HCT116 (cell line): ENCODE data around the gene TRPM5. TPM values are rescaled to one million over a fixed set of nuclear protein-coding genes. Genes with fewer than 3 reads are reported as not detected.

ENCODE experiments used
- EGR1 ChIP-seq: IDR thresholded peaks from 2 replicates; pipeline ENCODE4 v1.6.1; 2012; ENCODE audit warnings: low read depth
- ELF1 ChIP-seq: IDR thresholded peaks from 2 replicates; pipeline ENCODE4 v1.6.1; 2012; ENCODE audit warnings: low read depth, borderline replicate concordance
- EZH2 ChIP-seq: fragments of 200-600 bp; sonication (generic); IDR thresholded peaks from 2 replicates; pipeline ENCODE4 v1.6.1; 2017; ENCODE audit warnings: antibody characterized with exemption, mixed run types
- JUND ChIP-seq: IDR thresholded peaks from 2 replicates; pipeline ENCODE4 v1.6.1; 2012
- RAD21 ChIP-seq: IDR thresholded peaks from 2 replicates; pipeline ENCODE4 v1.6.1; 2012; ENCODE audit warnings: low read depth, mild to moderate bottlenecking
- ZBTB33 ChIP-seq: IDR thresholded peaks from 2 replicates; pipeline ENCODE4 v1.6.1; 2011; ENCODE audit warnings: mild to moderate bottlenecking, low read length, moderate library complexity; ENCODE audit not compliant: insufficient replicate concordance; ENCODE audit errors: extremely low read depth
- total RNA-seq: library from RNA; stranded (reverse); gene quantifications from one replicate; pipeline ENCODE4 v1.2.1, GENCODE V29; 2021; ENCODE audit not compliant: unreplicated experiment

TRPM5 gene
- total RNA-seq, 1 experiment from 2014 or later = 0.07 TPM

GRCh38 chr11:2394818-2395105 lies 49.6 kb downstream of the TRPM5 start (continued):
- TF ChIP-seq JUND = no peak
- TF ChIP-seq ELF1 = no peak
- TF ChIP-seq EZH2 = no peak
- no peak for TF ChIP-seq RAD21
- no peak for TF ChIP-seq ZBTB33
- TF ChIP-seq EGR1 = no peak

Other genes with a start within 250 kb of the TRPM5 start
- gene ASCL2, start 173.9 kb downstream of the TRPM5 start, total RNA-seq = not detected
- gene C11orf21, start 142.6 kb downstream of the TRPM5 start, total RNA-seq = not detected
- gene TSPAN32, start 142.5 kb downstream of the TRPM5 start, total RNA-seq = not detected
- 296 TPM for gene CD81, start 67.2 kb downstream of the TRPM5 start, total RNA-seq
- gene TSSC4, start 43.8 kb downstream of the TRPM5 start, total RNA-seq = 47.1 TPM
- gene KCNQ1, start 494 bp upstream of the TRPM5 start, total RNA-seq = 10.7 TPM